HUES64 (cell line): ENCODE measurements around the gene APLP1.

Source experiments
- H3K27ac ChIP-seq: 2 replicates; pipeline ENCODE4 v1.7.0; 2013; ENCODE audit warnings: low read depth, low read length, inconsistent platforms
- H3K27me3 ChIP-seq: 2 replicates; pipeline ENCODE4 v1.6.1; 2013; ENCODE audit warnings: mild to moderate bottlenecking, low read length; ENCODE audit not compliant: insufficient read depth
- H3K36me3 ChIP-seq: 2 replicates; pipeline ENCODE4 v1.6.1; 2013; ENCODE audit warnings: mild to moderate bottlenecking, low read length; ENCODE audit not compliant: insufficient read depth
- H3K4me1 ChIP-seq: 2 replicates; pipeline ENCODE4 v1.6.1; 2013; ENCODE audit warnings: mild to moderate bottlenecking, low read length, moderate library complexity; ENCODE audit not compliant: insufficient read depth
- H3K4me3 ChIP-seq: 2 replicates; pipeline ENCODE4 v1.5.1; 2013; ENCODE audit warnings: mild to moderate bottlenecking, low read length, moderate library complexity
- H3K9ac ChIP-seq: 2 replicates; pipeline ENCODE4 v1.6.1; 2013; ENCODE audit warnings: mild to moderate bottlenecking, low read depth, low read length
- H3K9me3 ChIP-seq: 2 replicates; pipeline ENCODE4 v1.6.1; 2013; ENCODE audit warnings: low read depth, low read length; ENCODE audit not compliant: insufficient read depth
- WGBS: fragments of 150-250, 120-280 bp; methylation state at CpG from one replicate; pipeline ENCODE4 v1.1.7; 2013; ENCODE audit warnings: missing lambda C conversion rate; 5-methylcytosine and 5-hydroxymethylcytosine counted together

Gene APLP1

GRCh38 chr19:35897706-35898451 lies 29.5 kb downstream of the APLP1 start:
- Histone ChIP-seq H3K27ac (no peak overlapping the region), H3K9ac (no peak overlapping the region), H3K9me3 (no peaks in the 10 kb centered on the region), H3K4me3 (peak overlapping the region; percentile 96), H3K36me3 (peaks cover 47% of the 10 kb centered on the region), H3K27me3 (peaks cover 4% of the 10 kb centered on the region; the same call in 1 of the 2 replicates), H3K4me1 (peaks cover 12% of the 10 kb centered on the region; the same call in 1 of the 2 replicates)
- WGBS = 95% methylated on average over 13 of the region's 13 CpGs

- Histone ChIP-seq H3K9ac (peak overlapping the region; percentile 62), H3K27ac (no peak overlapping the region), H3K27me3 (peaks cover 7% of the 10 kb centered on the region; the same call in 1 of the 2 replicates), H3K4me1 (peaks cover 12% of the 10 kb centered on the region; the same call in 1 of the 2 replicates), H3K36me3 (peaks cover 42% of the 10 kb centered on the region), H3K4me3 (peak overlapping the region; percentile 96), H3K9me3 (no peaks in the 10 kb centered on the region)
- WGBS = 21% methylated on average over 17 of the region's 17 CpGs
Observed at GRCh38 chr19:35898499-35898809, 30.1 kb downstream of the APLP1 start.

DNA sequence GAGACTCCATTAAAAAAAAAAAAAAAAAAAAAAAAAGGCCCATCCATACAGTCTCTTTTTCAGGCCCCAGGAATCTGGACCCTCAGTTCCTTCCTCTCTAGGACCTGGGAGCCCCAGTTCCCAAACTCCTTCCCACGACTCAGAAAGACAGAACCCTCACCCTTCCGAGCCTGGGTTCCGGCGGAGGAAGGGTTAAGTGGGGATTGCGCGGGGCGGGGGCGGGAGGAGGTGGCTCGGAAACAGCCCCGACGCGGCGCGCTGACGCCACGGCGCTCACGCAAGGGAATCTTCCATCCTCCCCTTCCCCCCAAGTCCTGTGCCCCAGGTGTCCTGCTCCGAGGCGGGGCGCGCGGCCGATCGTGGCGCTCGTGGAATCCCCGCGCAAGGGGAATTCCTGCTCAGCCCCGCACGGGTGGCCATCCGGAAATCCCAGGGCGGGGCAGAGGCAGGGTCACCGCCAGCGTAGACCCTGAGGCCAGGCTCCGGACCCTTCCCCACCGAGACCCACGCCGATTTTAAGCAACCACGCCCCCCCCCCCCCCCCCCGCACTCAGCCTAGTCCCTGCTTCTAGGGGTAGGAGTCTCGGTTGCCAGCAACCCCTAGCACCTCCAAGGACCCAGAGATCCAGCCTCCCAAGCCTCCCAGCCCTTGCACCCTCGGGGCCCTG lies 31.3 kb downstream of the APLP1 start:
- Histone ChIP-seq H3K27ac (peak overlapping the region; percentile 82; the same call in 1 of the 2 replicates), H3K27me3 (peaks cover 7% of the 10 kb centered on the region; the same call in 1 of the 2 replicates), H3K9ac (peak overlapping the region; percentile 73), H3K36me3 (peaks cover 35% of the 10 kb centered on the region), H3K4me1 (peaks cover 12% of the 10 kb centered on the region; the same call in 1 of the 2 replicates), H3K9me3 (no peaks in the 10 kb centered on the region), H3K4me3 (peak overlapping the region; percentile 96)
- under 1% methylated on average over 30 of the region's 43 CpGs for WGBS

DNA sequence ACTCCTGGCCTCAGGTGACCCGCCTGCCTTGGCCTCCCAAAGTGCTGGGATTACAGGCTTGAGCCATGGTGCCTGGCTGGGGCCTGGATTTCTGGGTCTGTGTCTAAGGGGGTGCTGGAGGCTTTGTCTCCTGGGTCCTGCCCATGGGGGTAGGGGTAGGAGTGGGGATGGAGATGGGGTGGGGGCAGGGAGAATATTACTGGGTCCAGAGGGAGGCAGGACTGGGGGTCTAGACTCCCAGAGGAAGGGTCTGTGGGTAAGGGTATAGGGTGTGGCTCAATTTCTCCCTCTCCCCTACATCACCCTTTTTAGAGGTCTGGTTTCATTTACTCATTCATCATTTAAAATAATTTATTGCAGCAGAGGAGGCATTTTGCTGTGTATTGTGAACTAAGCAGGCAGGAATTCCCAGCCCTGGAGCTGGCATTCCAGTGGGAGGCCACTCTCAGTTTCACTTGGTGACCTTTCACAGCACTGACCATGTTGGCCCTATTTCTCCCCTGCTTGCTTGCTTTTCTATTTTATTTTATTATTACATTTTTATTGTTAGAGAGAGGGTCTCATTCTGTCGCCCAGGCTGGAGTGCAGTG lies 32.8 kb downstream of the APLP1 start:
- Histone ChIP-seq H3K9ac (no peak overlapping the region), H3K27me3 (peaks cover 7% of the 10 kb centered on the region; the same call in 1 of the 2 replicates), H3K9me3 (no peaks in the 10 kb centered on the region), H3K27ac (no peak overlapping the region), H3K36me3 (peaks cover 22% of the 10 kb centered on the region), H3K4me1 (peaks cover 12% of the 10 kb centered on the region; the same call in 1 of the 2 replicates), H3K4me3 (peak overlapping the region; percentile 96)
- 64% methylated on average over 2 of the region's 2 CpGs for WGBS

GRCh38 chr19:35901854-35902661 lies 33.7 kb downstream of the APLP1 start, which contains the start of gene HCST:
HCST (plus strand) TSS chr19:35902529; CDS start chr19:35902594, 65 bp downstream.
- WGBS = 58% methylated on average over 6 of the region's 6 CpGs
- peak within 1 kb of the TSS; percentile 43; the same call in 1 of the 2 replicates for H3K9ac ChIP-seq
- H3K4me3 ChIP-seq = peak within 1 kb of the TSS; percentile 53
- H3K27ac ChIP-seq = peak within 1 kb of the TSS; percentile 37; the same call in 1 of the 2 replicates
- peaks cover 12% of the 10 kb centered on the region; the same call in 1 of the 2 replicates for H3K4me1 ChIP-seq
- H3K27me3 ChIP-seq = peaks cover 7% of the 10 kb centered on the region; the same call in 1 of the 2 replicates
- H3K36me3 ChIP-seq = peaks cover 14% of the 10 kb centered on the region
- no peaks in the 10 kb centered on the region for H3K9me3 ChIP-seq

DNA sequence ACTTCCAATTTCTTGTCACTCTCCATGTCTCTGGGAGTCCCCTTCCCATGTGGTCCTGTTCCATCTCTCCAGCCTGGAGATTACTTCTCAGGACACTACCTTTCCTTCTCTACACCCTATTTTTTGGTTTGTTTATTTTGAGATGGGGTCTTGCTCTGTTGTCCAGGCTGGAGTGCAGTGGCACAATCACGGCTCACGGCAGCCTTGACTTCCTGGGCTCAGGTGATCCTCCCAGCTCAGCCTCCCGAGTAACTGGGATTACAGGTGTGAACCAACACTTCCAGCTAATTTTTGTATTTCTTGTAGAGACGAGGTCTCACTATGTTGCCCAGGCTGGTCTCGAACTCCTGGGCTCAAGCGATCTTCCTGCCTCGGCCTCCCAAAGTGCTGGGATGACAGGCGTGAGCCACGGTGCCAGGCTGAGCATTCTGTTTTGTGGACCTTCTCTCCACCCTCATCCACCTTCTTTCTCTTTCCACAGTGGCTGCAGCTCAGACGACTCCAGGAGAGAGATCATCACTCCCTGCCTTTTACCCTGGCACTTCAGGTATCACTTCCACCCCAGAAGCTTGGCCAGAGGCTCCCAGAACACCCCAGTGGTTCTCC lies 34.6 kb downstream of the APLP1 start:
- Histone ChIP-seq H3K4me1 (peaks cover 18% of the 10 kb centered on the region), H3K4me3 (peak overlapping the region; percentile 53)
- 81% methylated on average over 10 of the region's 10 CpGs for WGBS

GRCh38 chr19:35903550-35904179 lies 35.3 kb downstream of the APLP1 start:
- peak overlapping the region; percentile 43; the same call in 1 of the 2 replicates for H3K9ac ChIP-seq
- no peaks in the 10 kb centered on the region for H3K9me3 ChIP-seq
- peak overlapping the region; percentile 37; the same call in 1 of the 2 replicates for H3K27ac ChIP-seq
- H3K36me3 ChIP-seq = no peaks in the 10 kb centered on the region
- H3K4me3 ChIP-seq = peak overlapping the region; percentile 53
- H3K4me1 ChIP-seq = peaks cover 18% of the 10 kb centered on the region
- H3K27me3 ChIP-seq = peaks cover 7% of the 10 kb centered on the region; the same call in 1 of the 2 replicates
- WGBS = 2% methylated on average over 24 of the region's 24 CpGs

More for the DNA sequence above, 34.6 kb downstream of the APLP1 start:
- Histone ChIP-seq H3K9ac (peak overlapping the region; percentile 43; the same call in 1 of the 2 replicates), H3K27me3 (peaks cover 7% of the 10 kb centered on the region; the same call in 1 of the 2 replicates), H3K9me3 (no peaks in the 10 kb centered on the region), H3K36me3 (peaks cover 5% of the 10 kb centered on the region; the same call in 1 of the 2 replicates), H3K27ac (no peak overlapping the region; the same call in 1 of the 2 replicates)

GRCh38 chr19:35904311-35905068 lies 36.1 kb downstream of the APLP1 start:
- Histone ChIP-seq H3K27me3 (peaks cover 7% of the 10 kb centered on the region; the same call in 1 of the 2 replicates), H3K9me3 (no peaks in the 10 kb centered on the region), H3K27ac (no peak overlapping the region), H3K4me3 (no peak overlapping the region), H3K9ac (no peak overlapping the region), H3K36me3 (no peaks in the 10 kb centered on the region), H3K4me1 (peaks cover 18% of the 10 kb centered on the region)
- WGBS = 91% methylated on average over 10 of the region's 10 CpGs

DNA sequence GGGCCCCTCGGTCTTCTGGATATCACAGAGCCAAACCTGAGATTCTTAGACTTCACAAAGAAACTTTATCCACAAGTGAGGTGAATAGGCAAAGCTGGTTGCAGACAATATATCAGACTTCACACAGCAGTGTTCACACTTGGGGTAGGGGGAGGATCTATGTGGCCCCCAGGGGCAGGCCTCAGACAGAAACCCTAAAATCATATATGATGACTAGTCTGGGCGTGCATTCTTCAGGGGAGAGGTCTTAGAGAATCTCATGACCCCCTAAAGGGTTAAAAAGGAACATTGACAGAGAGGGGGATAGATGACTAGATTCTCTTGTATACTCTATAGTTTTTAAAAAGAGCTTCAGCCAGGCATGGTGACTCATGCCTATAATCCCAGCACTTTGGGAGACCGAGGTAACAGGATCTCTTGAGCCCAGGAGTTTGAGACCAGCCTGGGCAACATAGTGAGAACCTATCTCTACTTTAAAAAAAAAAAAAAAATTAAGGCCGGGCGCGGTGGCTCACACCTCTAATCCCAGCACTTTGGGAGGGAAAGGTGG lies 36.9 kb downstream of the APLP1 start:
- Histone ChIP-seq H3K27me3 (peaks cover 7% of the 10 kb centered on the region; the same call in 1 of the 2 replicates), H3K4me1 (peaks cover 18% of the 10 kb centered on the region), H3K27ac (no peak overlapping the region), H3K9ac (no peak overlapping the region), H3K4me3 (no peak overlapping the region), H3K9me3 (no peaks in the 10 kb centered on the region), H3K36me3 (no peaks in the 10 kb centered on the region)
- WGBS = 73% methylated on average over 5 of the region's 6 CpGs
